B cell (primary cell): ENCODE results near the gene RAP1GAP2.

Experiments used
- EZH2 ChIP-seq: IDR thresholded peaks from 2 replicates; pipeline ENCODE4 v1.6.1; 2012; ENCODE audit warnings: borderline replicate concordance, low read depth, mild to moderate bottlenecking, moderate library complexity, low read length; ENCODE audit not compliant: insufficient read depth, poor library complexity, severe bottlenecking
- TF ChIP-seq, protein P1 (sequence below): fragments of 200-600 bp; IDR thresholded peaks from one replicate; pipeline ENCODE4 v1.8.0; 2022; ENCODE audit warnings: antibody characterized with exemption, mild to moderate bottlenecking

DNA sequence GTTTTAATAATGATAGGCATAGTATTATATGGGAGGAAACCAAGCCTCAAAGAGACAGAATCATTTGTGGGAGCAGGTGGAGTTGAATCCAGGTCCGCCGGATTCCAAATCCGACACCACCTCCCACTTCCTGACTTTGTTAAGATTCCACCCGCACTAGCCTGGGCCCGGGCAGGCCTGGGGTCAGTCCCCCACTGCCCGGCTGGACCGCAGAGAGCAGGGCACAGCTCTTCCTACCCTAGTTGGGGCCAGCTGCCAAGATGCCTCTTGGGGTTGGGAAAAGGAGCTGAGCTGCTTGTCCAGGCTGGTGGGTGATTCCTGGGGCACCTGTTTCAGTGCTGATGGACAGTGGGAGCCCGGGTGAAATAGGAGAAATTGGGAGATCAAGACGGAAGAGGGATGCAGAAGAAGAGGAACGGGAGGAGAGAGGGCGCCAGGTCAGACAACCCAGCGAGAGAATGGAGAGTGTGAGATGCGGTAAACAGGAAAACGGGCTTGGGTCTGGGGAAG is 213.2 kb downstream of the RAP1GAP2 start:
- TF ChIP-seq, protein P1, sequence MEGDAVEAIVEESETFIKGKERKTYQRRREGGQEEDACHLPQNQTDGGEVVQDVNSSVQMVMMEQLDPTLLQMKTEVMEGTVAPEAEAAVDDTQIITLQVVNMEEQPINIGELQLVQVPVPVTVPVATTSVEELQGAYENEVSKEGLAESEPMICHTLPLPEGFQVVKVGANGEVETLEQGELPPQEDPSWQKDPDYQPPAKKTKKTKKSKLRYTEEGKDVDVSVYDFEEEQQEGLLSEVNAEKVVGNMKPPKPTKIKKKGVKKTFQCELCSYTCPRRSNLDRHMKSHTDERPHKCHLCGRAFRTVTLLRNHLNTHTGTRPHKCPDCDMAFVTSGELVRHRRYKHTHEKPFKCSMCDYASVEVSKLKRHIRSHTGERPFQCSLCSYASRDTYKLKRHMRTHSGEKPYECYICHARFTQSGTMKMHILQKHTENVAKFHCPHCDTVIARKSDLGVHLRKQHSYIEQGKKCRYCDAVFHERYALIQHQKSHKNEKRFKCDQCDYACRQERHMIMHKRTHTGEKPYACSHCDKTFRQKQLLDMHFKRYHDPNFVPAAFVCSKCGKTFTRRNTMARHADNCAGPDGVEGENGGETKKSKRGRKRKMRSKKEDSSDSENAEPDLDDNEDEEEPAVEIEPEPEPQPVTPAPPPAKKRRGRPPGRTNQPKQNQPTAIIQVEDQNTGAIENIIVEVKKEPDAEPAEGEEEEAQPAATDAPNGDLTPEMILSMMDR = no peak
- TF ChIP-seq EZH2 = no peak
